ENCODE data around the gene FADS1.

DNA sequence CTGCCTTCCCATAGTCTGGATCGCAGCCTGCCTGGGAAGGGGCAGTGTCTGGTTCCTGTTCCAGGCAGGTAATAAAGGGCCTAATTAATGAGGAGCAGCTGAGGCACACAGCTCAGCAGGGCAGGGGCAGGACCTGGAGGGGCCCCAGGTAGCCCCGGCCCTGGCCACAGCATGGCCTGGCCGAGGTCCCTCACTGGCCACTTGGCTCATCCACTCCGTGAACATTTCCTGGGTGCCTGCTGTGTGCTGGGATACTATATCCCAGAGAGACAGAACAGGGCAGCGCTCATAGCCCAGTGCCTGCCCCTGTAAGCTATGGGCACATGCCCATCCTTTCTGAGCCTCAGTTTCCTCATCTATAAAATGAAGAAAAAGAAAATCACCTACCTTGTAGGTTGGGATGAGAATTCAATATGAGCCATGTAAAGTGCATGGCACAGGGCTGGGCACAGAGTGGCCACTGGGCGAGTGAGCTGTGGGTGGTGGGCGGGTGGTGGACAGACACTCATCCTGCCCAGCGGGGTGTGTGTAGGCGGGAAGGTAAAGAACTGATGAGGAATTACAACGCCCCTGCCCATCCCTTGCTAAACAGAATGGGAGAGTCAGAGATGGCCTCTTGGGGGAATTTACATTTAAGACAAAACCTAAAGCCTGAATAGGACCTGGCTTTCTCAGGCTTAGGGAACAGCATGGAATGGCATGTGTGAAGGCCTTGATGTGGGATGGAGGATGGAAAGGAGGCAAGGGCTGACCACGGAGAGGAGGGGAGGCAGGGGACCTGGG, 55.2 kb downstream of the FADS1 start:
- TF ChIP-seq, protein P1, sequence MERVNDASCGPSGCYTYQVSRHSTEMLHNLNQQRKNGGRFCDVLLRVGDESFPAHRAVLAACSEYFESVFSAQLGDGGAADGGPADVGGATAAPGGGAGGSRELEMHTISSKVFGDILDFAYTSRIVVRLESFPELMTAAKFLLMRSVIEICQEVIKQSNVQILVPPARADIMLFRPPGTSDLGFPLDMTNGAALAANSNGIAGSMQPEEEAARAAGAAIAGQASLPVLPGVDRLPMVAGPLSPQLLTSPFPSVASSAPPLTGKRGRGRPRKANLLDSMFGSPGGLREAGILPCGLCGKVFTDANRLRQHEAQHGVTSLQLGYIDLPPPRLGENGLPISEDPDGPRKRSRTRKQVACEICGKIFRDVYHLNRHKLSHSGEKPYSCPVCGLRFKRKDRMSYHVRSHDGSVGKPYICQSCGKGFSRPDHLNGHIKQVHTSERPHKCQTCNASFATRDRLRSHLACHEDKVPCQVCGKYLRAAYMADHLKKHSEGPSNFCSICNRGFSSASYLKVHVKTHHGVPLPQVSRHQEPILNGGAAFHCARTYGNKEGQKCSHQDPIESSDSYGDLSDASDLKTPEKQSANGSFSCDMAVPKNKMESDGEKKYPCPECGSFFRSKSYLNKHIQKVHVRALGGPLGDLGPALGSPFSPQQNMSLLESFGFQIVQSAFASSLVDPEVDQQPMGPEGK (CRISPR knock-in tag; IDR thresholded peaks at IDR 0.05; ENCODE audit: borderline replicate concordance), result no peak
- TF ChIP-seq, protein P2, sequence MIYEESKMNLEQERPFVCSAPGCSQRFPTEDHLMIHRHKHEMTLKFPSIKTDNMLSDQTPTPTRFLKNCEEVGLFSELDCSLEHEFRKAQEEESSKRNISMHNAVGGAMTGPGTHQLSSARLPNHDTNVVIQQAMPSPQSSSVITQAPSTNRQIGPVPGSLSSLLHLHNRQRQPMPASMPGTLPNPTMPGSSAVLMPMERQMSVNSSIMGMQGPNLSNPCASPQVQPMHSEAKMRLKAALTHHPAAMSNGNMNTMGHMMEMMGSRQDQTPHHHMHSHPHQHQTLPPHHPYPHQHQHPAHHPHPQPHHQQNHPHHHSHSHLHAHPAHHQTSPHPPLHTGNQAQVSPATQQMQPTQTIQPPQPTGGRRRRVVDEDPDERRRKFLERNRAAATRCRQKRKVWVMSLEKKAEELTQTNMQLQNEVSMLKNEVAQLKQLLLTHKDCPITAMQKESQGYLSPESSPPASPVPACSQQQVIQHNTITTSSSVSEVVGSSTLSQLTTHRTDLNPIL (CRISPR knock-in tag; IDR thresholded peaks at IDR 0.05; ENCODE audit: low read depth), result no peak
- TF ChIP-seq ZNF565 (CRISPR knock-in tag; conservative IDR thresholded peaks at IDR 0.05; ENCODE audit: low read depth) (no peak), TOX (CRISPR knock-in tag; IDR thresholded peaks at IDR 0.05; ENCODE audit: borderline replicate concordance) (no peak), ZNF70 (CRISPR knock-in tag; IDR thresholded peaks at IDR 0.05) (no peak), SNAI2 (CRISPR knock-in tag; IDR thresholded peaks at IDR 0.05) (no peak), ZFP30 (CRISPR knock-in tag; IDR thresholded peaks at IDR 0.05) (no peak), ISL1 (CRISPR knock-in tag; IDR thresholded peaks at IDR 0.05) (no peak), ZNF8 (CRISPR knock-in tag; IDR thresholded peaks at IDR 0.05) (no peak), PPARA (CRISPR knock-in tag; IDR thresholded peaks at IDR 0.05; ENCODE audit: borderline replicate concordance) (no peak), TCF4 (CRISPR knock-in tag; IDR thresholded peaks at IDR 0.05; ENCODE audit: borderline replicate concordance) (no peak), ZC3H10 (CRISPR knock-in tag; IDR thresholded peaks at IDR 0.05) (no peak)
- TF ChIP-seq, protein P3, sequence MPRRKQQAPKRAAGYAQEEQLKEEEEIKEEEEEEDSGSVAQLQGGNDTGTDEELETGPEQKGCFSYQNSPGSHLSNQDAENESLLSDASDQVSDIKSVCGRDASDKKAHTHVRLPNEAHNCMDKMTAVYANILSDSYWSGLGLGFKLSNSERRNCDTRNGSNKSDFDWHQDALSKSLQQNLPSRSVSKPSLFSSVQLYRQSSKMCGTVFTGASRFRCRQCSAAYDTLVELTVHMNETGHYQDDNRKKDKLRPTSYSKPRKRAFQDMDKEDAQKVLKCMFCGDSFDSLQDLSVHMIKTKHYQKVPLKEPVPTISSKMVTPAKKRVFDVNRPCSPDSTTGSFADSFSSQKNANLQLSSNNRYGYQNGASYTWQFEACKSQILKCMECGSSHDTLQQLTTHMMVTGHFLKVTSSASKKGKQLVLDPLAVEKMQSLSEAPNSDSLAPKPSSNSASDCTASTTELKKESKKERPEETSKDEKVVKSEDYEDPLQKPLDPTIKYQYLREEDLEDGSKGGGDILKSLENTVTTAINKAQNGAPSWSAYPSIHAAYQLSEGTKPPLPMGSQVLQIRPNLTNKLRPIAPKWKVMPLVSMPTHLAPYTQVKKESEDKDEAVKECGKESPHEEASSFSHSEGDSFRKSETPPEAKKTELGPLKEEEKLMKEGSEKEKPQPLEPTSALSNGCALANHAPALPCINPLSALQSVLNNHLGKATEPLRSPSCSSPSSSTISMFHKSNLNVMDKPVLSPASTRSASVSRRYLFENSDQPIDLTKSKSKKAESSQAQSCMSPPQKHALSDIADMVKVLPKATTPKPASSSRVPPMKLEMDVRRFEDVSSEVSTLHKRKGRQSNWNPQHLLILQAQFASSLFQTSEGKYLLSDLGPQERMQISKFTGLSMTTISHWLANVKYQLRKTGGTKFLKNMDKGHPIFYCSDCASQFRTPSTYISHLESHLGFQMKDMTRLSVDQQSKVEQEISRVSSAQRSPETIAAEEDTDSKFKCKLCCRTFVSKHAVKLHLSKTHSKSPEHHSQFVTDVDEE (CRISPR knock-in tag; IDR thresholded peaks at IDR 0.05), result no peak
- TF ChIP-seq, protein P4, sequence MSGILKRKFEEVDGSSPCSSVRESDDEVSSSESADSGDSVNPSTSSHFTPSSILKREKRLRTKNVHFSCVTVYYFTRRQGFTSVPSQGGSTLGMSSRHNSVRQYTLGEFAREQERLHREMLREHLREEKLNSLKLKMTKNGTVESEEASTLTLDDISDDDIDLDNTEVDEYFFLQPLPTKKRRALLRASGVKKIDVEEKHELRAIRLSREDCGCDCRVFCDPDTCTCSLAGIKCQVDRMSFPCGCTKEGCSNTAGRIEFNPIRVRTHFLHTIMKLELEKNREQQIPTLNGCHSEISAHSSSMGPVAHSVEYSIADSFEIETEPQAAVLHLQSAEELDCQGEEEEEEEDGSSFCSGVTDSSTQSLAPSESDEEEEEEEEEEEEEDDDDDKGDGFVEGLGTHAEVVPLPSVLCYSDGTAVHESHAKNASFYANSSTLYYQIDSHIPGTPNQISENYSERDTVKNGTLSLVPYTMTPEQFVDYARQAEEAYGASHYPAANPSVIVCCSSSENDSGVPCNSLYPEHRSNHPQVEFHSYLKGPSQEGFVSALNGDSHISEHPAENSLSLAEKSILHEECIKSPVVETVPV (CRISPR knock-in tag; IDR thresholded peaks at IDR 0.05), result no peak

Measured in SK-N-SH treated with all-trans-retinoic acid at 6 μM for 48 hours (cell line).